COLO668 (cell line): Measurements from ENCODE around the gene SLBP.
"Not testable (repeated sequence)": the region's sequence is repeated elsewhere in the genome, so short reads cannot be mapped to it uniquely, and the experiment has no call there.

ENCODE experiments used
- DNase-seq: peaks from one replicate; lab custom pipeline; 2025; ENCODE audit not compliant: unreplicated experiment; lab: John Stamatoyannopoulos, UW

The SLBP gene

DNA sequence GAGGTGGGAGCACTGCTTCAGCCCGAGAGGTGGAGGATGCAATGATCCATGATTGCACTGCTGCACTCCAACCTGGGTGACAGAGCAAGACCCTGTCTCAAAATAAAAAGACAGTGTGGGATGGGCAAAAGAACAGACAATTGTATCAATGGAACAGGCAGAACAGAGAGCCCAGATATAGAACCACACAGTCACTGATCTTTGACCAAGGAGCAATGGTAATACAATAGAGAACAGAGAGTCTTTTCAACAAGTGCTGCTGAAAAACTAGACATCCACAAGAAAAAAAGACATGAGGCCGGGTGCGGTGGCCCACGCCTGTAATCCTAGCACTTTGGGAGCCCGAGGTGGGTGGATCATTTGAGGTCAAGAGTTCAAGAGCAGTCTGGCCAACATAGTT is 33.9 kb downstream of the SLBP start:
- DNase-seq: no peak

DNA sequence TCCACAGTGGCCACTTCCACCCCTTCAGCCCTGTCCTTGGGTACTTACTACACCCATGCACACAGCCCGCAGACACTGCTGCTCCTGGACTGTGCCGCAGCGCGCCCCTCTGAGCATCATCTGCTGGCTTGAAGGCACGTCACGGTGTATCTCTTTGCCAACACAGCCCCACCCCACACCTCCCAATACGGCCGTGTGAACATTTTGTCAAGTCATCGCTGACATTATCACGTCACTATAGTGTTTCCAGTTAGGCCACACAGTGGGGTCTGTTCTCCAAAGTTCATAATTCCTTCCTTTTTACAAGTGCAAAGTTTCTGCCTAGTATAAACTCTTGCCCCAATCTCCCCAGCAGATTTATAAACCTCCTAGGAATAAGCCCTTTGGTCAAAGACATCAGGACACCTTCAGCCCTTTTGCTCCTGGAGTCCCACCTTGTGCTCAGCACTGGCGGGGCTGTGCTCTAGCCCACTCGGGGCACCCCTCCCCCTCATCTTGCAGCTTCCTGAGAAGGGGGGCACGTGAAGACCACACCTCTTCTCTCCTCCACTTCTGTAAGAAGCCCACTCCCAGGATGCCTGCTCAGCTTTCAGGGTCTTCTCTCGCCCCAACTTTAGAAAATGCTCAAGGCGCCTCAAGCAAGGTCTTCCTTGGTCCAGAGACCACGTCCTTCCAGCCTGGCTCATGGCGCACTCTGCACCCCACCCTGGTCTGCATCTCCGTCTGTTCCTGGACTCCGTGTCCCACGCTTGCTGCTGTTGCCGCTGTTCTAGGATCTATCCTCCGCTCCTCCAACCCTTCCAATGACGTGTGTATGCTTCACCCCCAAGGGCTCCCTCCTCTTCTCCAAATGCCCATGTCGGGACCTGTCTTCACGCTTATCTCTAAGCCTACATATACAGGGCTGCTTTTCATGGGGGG is 35.3 kb downstream of the SLBP start:
- DNase-seq: no peak

DNA sequence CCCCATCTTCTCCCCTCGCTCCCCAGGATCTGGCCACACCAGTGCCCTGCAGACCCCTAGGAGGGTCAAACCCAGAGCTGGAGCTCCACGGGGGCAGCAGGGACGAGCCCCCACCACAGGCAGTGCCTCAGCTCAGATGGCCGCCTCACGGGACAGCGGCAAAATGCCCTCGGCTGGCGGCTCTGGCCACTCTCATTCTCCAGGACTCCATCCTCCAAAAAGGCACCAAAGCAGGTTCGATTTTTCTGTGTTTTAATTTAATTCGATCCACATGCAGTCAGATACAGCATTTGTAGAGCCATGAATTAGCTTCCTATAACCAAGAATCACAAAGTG is 36.3 kb downstream of the SLBP start:
- DNase-seq: no peak

DNA sequence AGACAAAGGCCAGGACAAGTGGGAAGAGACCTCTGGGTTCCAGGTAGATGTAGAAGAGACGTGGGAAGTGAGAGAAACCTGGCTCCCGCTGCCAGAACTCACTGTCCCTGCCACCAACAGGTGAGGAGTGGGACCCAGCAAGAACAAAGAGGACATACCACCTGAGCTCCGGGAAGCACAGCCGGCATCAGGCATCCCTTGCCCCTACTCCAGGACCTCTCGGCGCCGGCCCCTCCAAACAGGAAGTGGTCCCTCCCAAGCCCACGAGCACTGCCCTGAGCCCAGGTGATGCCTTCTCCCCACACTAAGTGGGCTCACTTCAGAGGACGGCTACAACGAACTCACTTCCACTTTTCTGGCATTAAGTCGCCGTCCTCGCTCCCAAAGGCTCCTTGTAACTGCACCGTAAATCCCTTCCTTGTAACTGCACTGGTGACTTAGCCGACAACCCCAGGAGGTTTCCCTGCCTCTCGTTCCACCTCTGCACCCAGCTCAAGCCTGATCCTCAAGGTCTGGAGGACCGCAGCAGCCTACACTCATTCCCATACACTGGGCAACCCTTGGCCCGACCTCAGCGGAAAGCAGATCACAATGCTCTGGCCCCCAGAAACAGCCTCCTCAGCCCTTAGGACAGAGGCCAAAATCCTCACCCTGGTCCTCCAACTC is 36.9 kb downstream of the SLBP start:
- no peak for DNase-seq

DNA sequence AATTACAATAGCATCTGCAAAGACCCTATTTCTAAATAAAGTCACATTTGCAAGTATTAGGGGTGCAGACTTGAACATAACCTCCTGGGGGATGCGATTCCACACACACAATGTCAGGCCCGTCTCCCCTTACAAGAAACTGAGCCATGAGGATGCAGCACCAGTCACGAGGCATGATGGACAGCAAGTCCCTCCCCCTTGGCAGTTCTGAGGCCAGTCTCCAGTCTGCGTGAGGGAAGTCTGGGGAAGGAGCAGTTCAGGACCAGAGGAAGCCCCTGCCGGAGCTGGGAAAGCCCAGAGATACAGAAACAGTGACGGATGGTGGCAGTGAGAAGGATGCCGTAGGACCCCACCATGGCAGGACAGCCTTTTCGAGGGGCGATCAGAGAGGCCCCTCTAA is 37.4 kb downstream of the SLBP start:
- no peak for DNase-seq

DNA sequence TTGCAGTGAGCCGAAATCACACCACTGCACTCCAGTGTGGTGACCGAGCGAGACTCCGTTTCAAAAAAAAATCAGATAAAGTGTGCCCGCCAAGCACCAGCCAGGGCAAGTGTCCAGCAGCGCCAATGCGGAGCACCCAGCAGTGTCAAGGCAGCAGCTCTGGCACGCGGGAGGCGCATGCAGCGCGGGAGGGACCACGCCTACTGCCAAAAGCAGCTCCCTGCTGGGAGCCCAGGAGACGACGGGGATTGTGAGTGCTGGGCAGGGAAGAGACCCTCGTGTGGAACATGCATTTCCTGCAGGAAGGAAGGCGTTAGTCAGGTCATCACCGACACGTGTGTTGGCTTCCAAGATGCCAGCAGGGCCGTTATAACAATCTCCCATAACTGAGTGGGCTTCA is 38.4 kb downstream of the SLBP start:
- no peak for DNase-seq

DNA sequence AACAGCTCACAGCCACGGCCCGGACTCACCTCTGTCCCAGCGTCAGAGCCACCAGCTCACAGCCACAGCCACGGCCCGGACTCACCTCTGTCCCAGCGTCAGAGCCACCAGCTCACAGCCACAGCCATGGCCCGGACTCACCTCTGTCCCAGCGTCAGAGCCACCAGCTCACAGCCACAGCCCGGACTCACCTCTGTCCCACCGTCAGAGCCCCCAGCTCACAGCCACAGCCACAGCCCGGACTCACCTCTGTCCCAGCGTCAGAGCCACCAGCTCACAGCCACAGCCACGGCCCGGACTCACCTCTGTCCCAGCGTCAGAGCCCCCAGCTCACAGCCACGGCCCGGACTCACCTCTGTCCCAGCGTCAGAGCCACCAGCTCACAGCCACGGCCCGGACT is 41.1 kb downstream of the SLBP start:
- not testable (repeated sequence) for DNase-seq

DNA sequence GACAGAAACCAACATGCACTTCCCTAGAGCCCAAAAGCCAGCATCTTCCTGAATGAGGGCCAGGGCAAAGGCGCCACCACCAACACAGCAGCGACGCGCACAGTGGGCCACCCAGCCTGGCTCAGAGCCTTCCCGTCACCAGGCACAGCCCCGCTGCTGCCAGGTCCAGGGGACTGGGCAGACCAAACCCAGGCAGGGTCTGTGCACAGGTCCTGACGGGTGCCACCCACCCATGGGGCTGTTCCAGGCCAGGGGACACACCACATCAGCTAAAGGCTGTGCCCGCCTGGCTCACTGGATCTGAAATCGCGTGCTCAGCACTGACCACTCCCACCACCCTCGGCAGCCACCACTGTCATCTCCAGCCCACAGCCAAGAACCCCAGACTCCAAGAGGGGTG is 41.8 kb downstream of the SLBP start:
- no peak for DNase-seq

DNA sequence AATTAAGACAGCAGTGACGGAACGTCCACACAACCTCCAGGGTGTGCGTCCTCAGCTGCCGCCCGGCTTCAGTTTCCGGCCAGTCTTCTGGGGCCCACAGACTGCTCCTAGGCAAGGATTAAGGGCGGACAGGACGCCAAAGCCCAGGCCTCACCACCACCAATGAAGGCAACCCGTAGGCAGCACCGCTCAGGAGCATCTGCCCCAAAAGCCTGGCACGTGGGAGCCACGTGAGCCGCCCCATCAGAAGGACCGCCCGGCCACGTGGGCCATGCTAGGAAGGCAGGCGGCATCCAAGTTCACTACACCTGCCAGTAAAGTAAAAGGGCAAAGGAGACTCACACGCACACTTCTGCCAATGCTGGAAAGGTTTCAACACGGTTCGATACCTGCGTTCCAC is 42.3 kb downstream of the SLBP start:
- no peak for DNase-seq

DNA sequence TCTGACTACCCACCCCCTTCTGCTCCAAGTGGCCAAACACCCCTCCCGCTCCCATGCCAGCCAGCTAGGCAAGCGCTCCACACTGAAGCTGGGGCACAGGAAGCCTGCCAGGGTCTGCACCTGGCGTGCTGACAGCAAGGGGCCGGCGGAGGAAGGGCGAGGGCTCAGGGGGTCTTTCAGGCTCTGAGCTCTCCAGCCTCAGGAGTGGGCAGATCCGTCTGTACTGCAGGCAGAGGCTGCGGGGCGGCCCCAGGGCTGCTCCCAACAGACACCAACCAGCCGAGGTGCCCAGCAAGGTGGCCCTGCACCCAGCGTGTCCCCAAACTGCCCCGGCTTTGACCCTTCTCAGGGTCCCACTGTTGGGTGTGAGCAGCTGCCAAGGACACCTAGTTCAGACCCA is 42.8 kb downstream of the SLBP start:
- no peak for DNase-seq

DNA sequence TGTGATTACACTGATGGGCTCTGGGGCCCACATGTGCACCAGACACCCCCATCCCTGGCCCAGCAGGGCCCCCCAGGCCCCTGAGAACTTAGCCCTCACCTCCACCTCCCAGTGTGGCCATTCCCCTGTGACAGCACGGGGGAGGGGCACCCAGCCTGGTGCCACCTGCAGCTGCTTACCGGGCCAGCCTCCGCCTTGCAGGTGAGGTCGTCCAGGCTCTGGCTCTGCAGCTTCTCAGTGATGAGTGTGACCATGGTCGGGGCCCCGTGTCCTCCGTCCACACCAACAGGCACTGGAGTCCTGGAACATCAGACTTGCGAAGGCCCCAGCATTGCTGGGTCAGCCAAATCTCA is 43.7 kb downstream of the SLBP start:
- peak; percentile 14 for DNase-seq

DNA sequence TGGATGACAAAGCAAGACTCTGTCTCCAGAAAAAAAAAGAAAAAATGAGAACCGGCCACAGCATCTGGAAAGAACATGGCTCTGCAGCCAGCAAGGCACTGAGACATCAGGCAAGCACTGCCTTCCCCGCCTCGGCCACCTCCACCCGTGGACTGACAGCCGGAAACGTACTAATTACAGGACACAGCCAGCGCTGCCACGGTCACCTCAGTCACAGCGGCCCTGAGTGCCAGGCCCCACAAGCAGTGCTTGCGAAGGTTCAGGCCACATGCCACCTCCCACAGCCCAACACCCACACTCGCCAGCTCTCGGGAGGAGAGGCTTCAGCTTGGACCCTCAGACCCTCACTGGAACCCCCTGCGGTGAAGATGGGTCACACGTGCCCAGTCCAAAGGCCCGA is 44.8 kb downstream of the SLBP start:
- DNase-seq: no peak

DNA sequence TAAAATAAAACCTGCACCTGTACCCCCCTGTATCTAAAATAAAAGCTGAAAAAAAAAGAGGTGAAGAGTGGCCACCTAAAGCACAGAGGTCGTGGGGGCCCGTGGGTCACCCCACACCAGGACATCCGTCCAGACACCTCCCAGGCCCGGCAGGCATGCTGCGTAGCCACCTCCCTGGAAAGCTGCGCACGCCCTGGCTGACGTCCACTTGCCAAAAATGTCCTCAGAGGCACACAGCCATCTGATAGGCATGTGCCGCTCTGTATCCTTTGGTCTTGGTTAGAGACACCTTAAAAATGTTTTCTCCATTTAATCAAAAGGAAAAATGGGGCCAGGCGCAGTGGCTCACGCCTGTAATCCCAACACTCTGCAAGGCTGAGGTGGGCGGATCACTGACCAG is 45.7 kb downstream of the SLBP start:
- no peak for DNase-seq

DNA sequence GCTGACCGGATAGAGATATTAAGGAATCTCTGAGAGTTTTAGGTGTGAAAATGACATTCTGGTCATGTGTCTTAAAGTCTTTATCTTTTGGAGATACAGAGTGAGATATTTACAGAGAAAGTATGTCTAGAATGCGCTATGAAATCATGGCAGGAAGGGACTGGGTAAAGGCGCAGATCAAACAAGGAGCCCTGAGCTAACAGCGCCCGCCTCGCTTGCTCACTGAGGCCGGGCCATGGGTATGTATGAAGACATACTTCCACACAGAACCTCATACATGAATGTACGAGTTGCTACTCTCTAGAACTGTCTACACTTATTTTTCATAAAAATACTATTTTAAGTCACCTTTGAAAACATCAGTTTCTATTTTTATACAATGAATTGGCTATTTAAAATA is 48.0 kb downstream of the SLBP start:
- no peak for DNase-seq

DNA sequence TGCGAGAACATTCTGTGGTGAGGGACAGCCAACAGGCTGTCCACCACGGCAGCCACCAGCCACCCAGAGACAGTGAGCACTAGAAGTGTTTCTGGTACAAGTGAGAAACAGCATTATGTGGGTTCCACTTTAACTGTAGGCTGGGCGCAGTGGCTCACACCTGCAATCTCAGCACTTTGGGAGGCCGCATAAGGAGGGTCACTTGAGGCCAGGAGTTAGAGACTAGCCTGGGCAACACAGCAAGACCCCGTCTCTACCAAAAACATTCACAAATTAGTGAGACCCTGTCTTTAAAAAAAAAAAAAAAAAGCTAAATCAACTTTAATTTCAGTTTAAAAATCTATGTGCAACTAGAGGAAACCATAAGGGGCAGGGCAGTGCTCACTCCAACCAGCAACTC is 48.6 kb downstream of the SLBP start:
- no peak for DNase-seq

DNA sequence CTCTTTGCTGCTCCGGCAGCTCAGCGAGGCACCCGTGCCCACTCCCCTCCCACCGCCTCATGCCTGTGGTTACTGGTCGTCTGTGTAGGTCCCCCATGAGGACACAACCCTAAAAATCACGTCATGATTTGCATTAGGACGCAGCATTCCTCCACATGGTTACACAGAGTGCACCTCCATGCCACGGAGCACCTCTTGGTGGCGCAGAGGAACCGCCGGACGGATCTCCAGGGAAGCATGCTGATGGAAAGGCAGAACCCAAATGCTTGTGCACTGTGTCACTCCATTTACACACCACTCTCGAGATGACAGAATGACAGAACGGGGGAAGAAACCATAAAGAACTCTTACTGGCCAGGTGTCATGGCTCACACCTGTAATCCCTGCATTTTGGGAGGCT is 50.4 kb downstream of the SLBP start:
- DNase-seq: no peak

DNA sequence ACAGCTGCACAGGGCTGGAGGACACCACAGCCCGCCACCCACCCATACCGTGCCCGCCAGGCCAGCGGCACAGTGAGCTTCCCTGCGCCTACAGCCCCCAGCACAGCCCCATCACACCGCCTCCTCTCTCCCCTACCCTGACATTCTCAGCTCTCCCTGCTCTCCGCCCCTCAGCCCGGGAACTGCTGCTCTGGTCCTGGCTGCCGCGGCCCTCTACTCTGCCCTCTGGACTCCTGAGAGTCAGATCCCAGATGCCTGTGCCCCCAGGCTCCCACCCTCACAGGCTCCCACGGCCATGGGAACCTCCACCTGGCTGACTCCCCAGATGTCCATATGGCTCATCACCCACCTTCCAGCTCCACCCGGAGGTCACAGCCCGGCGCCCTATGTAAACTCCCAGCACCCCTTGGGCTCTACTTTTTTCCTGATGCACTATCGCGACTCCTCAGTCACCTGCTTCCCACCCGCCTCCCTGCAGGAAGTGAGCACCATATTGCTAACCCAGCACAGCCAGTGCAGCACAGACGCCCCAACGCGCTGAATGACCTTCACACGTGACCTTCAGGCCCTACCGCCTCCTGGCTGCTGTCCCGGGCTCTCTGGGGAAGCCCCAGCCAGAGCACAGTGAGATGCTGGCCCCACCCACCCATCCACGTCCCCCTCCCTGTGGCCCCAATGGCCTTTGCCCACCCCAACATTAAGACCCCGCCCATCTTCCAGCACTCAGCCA is 51.0 kb downstream of the SLBP start:
- DNase-seq: no peak

DNA sequence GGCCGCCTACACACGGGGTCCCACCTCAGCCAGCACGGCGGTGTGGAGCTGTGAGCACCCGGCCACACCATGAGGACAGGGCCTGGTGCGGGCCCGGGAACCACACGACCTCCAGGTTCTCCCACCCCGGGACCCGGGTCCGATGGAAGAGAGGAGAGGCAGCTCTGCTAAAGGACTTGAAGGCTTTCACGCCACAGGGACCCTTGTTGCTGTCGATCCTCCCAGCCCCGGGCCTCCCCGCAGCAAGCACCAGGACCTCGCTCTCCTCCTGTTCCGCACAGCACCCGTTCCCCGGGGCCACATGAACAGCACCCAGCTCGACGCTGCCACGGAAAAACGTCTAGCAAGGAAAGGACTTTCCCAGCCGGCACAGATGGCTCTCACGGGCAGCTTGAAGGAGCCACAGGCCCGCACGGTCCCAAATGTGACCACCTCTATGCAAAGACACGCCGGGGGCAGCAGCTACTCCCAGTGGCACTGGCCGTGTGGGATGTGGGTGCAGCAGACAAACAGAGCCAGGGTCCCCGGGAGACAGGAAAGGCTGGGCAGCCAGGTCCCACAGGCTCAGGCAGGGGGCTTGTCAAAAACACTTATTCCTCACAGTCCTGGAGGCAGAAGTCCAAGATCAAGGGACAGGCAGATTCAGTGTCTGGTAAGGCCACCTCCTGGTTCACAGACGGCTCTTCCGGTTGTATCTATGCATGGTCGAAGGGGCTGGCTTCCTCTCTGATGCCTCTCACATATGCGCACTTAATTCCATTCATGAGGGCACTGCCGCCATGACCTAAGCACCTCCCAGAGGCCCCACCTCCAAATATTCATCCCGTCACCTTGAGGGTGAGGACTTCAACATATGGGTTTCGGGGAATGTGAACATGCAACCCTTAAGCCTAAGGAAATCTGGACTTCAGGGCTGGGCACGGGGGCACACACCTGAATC is 52.7 kb downstream of the SLBP start:
- no peak for DNase-seq

DNA sequence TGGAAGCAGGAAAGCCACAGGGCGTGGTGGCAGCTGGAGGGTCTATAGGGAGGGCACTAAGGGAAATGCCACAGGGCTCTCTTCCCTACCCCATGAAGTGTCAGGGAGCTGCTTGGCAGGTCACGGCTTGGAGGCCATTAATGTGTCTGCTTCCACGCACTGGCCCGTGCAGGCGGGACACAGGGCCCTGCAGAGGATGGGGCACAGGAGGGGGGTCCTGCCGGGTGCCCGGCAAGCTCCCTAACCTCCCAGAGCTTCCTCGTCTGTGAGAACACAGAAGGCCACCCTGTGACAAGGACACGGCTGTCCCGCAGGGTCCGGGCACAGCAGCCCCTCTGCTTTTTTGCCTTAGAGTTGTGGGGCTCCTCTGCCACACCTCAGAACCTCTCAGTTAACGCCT is 53.5 kb downstream of the SLBP start:
- no peak for DNase-seq

DNA sequence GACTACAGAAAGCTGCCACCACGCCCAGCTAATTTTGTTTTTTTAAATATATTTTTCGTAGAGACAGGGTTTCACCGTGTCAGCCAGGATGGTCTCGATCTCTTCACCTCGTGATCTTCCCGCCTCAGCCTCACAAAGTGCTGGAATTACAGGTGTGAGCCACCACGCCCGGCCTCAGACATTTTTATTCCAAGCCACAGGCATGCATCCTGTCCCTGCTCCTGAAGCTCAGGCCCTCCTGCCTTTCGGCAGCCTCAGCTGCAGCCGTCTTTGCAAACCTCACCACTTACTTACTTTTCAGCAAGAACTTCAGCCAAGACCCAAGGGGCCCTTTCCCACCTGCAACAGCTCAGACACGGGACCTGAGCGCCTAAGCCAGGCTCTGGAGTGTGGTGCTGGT is 54.0 kb downstream of the SLBP start:
- DNase-seq: no peak

DNA sequence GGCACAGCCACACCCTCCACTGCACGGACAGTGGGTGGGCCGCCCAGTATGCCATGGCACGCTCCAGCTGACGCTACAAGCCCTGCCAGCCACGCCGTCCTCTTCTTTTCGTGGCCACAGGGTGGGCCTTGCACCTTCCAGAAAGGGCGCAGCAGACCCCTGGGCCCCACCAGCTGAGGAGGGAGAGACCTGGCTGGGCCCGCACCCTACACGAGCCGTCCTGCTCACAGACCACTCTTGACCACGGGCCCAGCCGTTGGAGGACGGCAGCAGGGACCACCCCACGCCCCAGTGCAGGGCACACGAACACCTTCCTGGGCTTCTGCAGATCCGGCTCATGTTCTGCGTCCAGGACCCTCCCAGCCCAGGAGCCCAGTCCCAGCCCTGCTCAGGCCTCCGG is 55.1 kb downstream of the SLBP start:
- no peak for DNase-seq
